ENCODE measurements around the gene CPNE4. TPM values are rescaled to one million over a fixed set of nuclear protein-coding genes. Genes with fewer than 3 reads are reported as not detected.

The CPNE4 gene
- total RNA-seq, 4 donors from 2014 or later: not detected

GRCh38 chr3:131484496-131485111, 550.2 kb downstream of the CPNE4 start:
- Histone ChIP-seq H3K27ac (no peak overlapping the region), H3K4me3 (no peak overlapping the region), H3K36me3 (peaks cover 0 to 32% of the 10 kb centered on the region in 2 donors), H3K4me1 (no peaks in the 10 kb centered on the region), H3K27me3 (no peaks in the 10 kb centered on the region), H3K9me3 (no peaks in the 10 kb centered on the region)
- TF ChIP-seq, protein P1, sequence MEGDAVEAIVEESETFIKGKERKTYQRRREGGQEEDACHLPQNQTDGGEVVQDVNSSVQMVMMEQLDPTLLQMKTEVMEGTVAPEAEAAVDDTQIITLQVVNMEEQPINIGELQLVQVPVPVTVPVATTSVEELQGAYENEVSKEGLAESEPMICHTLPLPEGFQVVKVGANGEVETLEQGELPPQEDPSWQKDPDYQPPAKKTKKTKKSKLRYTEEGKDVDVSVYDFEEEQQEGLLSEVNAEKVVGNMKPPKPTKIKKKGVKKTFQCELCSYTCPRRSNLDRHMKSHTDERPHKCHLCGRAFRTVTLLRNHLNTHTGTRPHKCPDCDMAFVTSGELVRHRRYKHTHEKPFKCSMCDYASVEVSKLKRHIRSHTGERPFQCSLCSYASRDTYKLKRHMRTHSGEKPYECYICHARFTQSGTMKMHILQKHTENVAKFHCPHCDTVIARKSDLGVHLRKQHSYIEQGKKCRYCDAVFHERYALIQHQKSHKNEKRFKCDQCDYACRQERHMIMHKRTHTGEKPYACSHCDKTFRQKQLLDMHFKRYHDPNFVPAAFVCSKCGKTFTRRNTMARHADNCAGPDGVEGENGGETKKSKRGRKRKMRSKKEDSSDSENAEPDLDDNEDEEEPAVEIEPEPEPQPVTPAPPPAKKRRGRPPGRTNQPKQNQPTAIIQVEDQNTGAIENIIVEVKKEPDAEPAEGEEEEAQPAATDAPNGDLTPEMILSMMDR (IDR thresholded peaks at IDR 0.05 in 4 of 5, conservative IDR thresholded peaks at IDR 0.05 in 1 of 5): no peak
- TF ChIP-seq POLR2A (IDR thresholded peaks at IDR 0.05): no peak
- intact Hi-C loops (cut with DNase I; ENCODE audit: low total_unique reads): no loop called here
- DNase-seq (no peak), ATAC-seq (no peak)
- in situ Hi-C loops (cut with MboI; ENCODE audit: low sequenced_read_pairs in 4 of 4): no loop called here

Small RNA genes lying within 50 kb of the gene (microRNA-seq; reads per million reads assigned to microRNA genes)
- 0 reads per million in 2 donors for gene MIR5704 (ENCODE audit: borderline replicate concordance in 2 of 2)
